NB4 (cell line): Measurements from ENCODE around the gene CA9.

Experiments used
- CTCF ChIP-seq: IDR thresholded peaks from one replicate; pipeline ENCODE4 v1.5.1; 2012; ENCODE audit warnings: low read depth, low read length
- POLR2A ChIP-seq: IDR thresholded peaks from 2 replicates; pipeline ENCODE4 v1.6.1; 2011; ENCODE audit warnings: mild to moderate bottlenecking; ENCODE audit not compliant: insufficient read length; ENCODE audit errors: extremely low read depth

- TF ChIP-seq CTCF: no peak
- TF ChIP-seq POLR2A: no peak
These were observed 14.4 kb upstream of the CA9 start for GRCh38 chr9:35659340-35659739.
